Measurements from ENCODE around the gene CLDN15.
"Not testable (repeated sequence)": the region's sequence is repeated elsewhere in the genome, so short reads cannot be mapped to it uniquely, and the experiment has no call there.

CLDN15 gene, protein sequence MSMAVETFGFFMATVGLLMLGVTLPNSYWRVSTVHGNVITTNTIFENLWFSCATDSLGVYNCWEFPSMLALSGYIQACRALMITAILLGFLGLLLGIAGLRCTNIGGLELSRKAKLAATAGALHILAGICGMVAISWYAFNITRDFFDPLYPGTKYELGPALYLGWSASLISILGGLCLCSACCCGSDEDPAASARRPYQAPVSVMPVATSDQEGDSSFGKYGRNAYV

DNA sequence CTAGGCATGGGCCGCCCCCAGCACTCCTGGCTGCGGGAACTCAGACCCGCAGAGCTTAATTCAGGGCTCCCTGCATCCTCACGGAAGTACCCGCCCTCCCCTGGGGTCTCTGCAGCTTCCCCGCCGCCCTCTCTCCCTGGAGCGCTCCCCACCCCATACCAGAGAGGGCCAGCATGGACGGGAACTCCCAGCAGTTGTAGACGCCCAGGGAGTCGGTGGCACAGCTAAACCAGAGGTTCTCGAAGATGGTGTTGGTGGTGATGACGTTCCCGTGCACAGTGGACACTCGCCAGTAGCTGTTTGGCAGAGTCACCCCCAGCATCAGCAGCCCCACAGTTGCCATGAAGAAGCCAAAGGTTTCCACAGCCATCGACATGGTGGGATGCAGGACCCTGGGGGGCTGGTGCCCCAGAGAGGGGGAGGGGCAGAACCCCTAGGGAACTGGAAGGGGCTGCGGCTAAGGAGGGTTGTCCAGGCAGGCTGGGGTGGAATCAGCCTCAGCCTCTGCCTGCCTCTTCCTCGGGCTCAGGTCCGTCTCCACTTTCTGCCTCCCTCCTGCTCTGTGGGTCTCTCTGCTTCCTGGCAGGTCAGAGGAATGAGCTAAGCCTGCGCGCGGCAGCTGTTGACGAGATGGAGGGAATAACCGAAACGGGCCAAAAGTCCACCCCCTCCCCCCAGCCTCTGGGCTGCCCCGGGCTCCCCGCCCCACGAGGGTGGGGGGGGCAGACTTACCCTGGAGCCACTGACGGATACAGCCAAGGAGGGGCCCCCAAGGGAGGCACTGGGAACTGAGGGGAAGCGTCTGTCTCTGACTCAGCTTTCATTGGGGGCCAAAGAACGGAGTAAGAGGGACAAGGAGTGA is at the start of gene CLDN15:
Gene CLDN15, minus strand, starts transcription at position 597 of the 862 bp plus-strand sequence. Its CDS starts 221 bp downstream, at position 376.
- DNase-seq (ENCODE audit: extremely low read depth, insufficient read length), result no peak
- no peaks in the 10 kb centered on the region for H3K27me3 ChIP-seq (replicated peaks; ENCODE audit: control insufficient read depth, insufficient read depth, low read length)
- H3K36me3 ChIP-seq (ENCODE audit: control insufficient read depth, insufficient read depth, low read length), result peaks cover 26% of the 10 kb centered on the region
- no peak within 1 kb of the TSS for H3K4me3 ChIP-seq (replicated peaks; ENCODE audit: low read depth, low read length)
- TF ChIP-seq, protein P1, sequence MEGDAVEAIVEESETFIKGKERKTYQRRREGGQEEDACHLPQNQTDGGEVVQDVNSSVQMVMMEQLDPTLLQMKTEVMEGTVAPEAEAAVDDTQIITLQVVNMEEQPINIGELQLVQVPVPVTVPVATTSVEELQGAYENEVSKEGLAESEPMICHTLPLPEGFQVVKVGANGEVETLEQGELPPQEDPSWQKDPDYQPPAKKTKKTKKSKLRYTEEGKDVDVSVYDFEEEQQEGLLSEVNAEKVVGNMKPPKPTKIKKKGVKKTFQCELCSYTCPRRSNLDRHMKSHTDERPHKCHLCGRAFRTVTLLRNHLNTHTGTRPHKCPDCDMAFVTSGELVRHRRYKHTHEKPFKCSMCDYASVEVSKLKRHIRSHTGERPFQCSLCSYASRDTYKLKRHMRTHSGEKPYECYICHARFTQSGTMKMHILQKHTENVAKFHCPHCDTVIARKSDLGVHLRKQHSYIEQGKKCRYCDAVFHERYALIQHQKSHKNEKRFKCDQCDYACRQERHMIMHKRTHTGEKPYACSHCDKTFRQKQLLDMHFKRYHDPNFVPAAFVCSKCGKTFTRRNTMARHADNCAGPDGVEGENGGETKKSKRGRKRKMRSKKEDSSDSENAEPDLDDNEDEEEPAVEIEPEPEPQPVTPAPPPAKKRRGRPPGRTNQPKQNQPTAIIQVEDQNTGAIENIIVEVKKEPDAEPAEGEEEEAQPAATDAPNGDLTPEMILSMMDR (IDR thresholded peaks at IDR 0.05; ENCODE audit: insufficient read depth, low read length, poor library complexity, severe bottlenecking), result no peak

DNA sequence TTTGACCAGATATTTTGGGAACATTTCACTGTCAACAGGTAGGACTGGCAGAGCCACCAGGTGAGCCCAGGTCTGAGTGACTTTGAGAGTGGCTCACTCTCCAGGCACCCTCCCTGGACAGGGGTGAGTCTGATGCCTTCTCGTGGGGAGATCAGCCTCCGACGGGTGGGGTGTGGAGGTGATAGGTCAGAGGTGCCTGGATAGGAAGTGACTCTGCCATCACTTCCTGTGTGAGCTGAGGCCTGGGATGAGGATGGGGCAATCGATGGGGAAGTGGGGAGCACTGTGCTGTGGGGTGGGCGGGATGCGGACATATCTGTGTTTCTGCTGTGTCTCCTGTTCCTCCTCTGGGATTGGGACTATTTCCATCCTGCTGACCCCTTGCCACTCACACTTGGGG is 49.4 kb upstream of the CLDN15 start:
- no peak for DNase-seq (ENCODE audit: extremely low read depth, insufficient read length)
- Histone ChIP-seq H3K36me3 (ENCODE audit: control insufficient read depth, insufficient read depth, low read length) (no peaks in the 10 kb centered on the region), H3K4me3 (replicated peaks; ENCODE audit: low read depth, low read length) (no peak overlapping the region), H3K27me3 (replicated peaks; ENCODE audit: control insufficient read depth, insufficient read depth, low read length) (no peaks in the 10 kb centered on the region; the same call in 1 of the 2 replicates)
- TF ChIP-seq, protein P1 (IDR thresholded peaks at IDR 0.05; ENCODE audit: insufficient read depth, low read length, poor library complexity, severe bottlenecking), result no peak

DNA sequence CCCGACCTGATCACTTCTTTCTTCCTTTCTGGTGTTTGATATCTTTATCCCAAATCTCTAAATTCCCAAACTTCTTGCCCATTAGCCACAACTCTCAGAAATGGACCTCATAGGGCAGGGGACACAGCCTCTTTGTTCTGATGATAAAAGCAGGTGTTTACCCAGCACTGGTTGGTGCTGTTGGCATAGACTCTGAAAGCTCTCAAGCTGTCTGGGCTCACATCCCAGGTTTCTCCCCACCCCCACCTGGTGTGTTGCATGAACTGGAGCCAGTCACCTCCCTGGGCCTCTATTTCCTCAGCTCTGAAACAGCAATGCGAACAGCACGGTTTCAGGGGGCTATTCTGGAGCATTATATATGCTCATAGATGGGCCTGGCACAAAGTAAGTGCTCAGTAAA is 48.3 kb upstream of the CLDN15 start:
- H3K27me3 ChIP-seq (replicated peaks; ENCODE audit: control insufficient read depth, insufficient read depth, low read length); H3K36me3 ChIP-seq (ENCODE audit: control insufficient read depth, insufficient read depth, low read length); DNase-seq (ENCODE audit: extremely low read depth, insufficient read length); H3K4me3 ChIP-seq (replicated peaks; ENCODE audit: low read depth, low read length): not testable (repeated sequence)

DNA sequence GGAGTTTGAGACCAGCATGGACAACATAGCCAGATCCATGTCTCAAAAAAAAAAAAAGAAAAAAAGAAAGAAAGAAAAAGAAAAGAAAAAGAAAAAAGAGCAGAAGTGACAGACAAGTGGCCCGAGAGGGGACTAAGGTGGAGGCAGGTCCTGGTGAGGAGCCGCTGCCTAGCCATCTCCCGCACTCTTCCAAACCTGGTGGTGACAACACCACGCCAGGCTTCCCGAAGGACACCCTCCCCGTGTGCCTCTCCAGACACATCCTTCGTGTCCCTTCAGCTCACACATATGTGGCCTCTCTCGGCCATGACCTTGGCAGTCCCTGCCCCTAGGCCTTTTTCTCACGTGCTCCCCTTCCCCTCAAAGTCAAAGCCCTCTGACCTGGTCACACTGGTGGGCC is 47.6 kb upstream of the CLDN15 start:
- Histone ChIP-seq H3K27me3 (replicated peaks; ENCODE audit: control insufficient read depth, insufficient read depth, low read length) (no peaks in the 10 kb centered on the region), H3K36me3 (ENCODE audit: control insufficient read depth, insufficient read depth, low read length) (no peaks in the 10 kb centered on the region), H3K4me3 (replicated peaks; ENCODE audit: low read depth, low read length) (no peak overlapping the region)
- no peak for DNase-seq (ENCODE audit: extremely low read depth, insufficient read length)
- TF ChIP-seq, protein P1 (IDR thresholded peaks at IDR 0.05; ENCODE audit: insufficient read depth, low read length, poor library complexity, severe bottlenecking), result no peak

DNA sequence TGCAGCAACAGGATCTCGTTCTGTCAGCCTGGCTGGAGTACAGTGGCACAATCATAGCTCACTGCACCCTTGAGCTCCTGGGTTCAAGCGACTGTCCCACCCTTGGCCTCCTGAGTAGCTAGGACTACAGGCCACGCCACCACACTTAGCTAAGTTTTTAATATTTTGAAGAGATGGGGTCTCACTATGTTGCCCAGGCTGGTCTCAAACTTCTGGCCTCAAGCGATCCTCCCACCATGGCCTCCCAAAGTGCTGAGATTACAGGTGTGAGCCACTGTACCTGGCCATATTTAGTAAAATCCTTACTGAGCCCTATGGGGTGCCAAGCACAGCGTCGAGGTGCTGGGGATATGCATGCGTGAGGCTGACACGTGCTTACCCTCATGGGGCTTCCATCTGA is 43.3 kb upstream of the CLDN15 start:
- DNase-seq (ENCODE audit: extremely low read depth, insufficient read length); H3K4me3 ChIP-seq (replicated peaks; ENCODE audit: low read depth, low read length); H3K27me3 ChIP-seq (replicated peaks; ENCODE audit: control insufficient read depth, insufficient read depth, low read length); H3K36me3 ChIP-seq (ENCODE audit: control insufficient read depth, insufficient read depth, low read length): not testable (repeated sequence)

DNA sequence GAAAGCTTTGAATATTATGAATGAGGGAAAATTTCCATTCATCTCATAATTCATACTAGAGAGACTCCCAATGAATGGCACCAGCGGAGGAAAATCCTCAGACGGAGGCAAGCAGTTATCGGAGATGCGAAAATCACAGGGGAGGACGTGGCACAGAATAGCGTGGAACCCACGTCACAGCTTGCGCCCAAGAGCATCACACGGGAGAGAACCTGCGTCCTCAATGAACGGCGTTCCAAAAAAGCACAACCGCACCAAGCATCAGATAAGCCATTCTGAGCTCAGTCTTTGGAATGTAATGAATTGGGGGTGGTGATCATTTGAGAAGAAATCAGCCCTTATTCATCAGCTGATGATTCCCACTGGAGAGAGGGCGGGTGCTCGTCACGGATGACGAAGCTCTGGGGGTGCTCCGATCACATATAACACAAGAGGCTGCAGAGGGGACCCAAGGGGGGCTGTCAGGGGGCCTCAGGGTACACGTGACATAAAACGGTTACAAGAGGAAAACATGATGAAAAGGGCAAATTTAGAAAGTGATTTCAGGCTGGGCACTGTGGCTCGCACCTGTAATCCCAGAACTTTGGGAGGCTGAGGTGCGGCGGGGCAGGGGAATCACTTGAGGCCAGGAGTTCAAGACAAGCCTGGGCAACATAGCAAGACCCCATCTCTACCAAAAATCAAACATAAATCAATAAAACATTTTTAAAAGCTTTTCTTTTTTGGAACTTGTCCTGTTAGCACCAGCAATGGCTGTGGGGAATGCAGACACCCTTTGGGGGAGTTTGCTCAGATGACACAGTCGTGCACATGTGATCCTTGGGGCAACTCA is 41.1 kb upstream of the CLDN15 start:
- TF ChIP-seq, protein P1 (IDR thresholded peaks at IDR 0.05; ENCODE audit: insufficient read depth, low read length, poor library complexity, severe bottlenecking), result no peak
- Histone ChIP-seq H3K27me3 (replicated peaks; ENCODE audit: control insufficient read depth, insufficient read depth, low read length) (no peaks in the 10 kb centered on the region), H3K4me3 (replicated peaks; ENCODE audit: low read depth, low read length) (no peak overlapping the region), H3K36me3 (ENCODE audit: control insufficient read depth, insufficient read depth, low read length) (no peaks in the 10 kb centered on the region)
- no peak for DNase-seq (ENCODE audit: extremely low read depth, insufficient read length)
